Activated gamma-delta T cell (primary cell): ENCODE measurements around the gene DOCK9.

ENCODE experiments used
- DNase-seq: peaks from one replicate; lab custom pipeline; 2025; lab: John Stamatoyannopoulos, UW

Gene DOCK9

DNA sequence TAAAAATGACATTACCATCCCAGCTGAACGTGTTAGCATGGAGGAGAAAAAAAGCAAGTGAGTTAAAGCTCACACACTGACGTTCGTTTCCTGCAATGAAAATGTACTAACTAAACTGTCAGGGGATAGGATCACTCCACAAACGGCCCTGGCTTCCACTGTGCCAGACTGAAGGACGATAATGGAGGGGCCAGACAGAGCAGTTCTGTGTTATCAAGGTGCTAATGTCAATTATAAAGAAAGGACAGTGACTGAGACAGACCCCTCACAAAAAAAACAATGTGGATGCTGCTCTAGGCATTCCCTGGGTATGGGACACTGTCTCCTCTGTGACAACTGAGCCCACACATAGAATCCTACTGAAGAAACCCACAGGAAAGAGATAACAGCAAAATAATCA, 181.7 kb downstream of the DOCK9 start:
- DNase-seq, result no peak

DNA sequence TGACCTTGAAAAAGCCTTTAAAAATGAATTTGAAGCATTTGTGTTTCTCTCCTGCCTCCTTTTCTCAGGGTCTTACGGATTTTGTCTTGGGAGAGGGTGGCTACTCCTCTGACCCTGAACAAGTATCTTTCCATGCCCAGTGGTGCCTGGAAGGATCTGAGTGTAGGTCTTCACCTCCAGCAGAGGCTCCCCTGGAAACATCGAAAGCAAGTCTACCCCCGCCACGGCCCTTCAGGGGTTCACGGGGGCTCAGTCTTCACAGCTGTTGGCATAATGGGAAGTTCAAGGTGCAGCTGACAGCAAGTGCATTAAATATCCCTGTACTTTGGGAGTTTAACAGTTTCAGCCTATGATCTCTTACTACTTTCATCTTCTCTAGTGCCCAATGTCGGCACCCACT, 182.6 kb downstream of the DOCK9 start:
- no peak for DNase-seq

DNA sequence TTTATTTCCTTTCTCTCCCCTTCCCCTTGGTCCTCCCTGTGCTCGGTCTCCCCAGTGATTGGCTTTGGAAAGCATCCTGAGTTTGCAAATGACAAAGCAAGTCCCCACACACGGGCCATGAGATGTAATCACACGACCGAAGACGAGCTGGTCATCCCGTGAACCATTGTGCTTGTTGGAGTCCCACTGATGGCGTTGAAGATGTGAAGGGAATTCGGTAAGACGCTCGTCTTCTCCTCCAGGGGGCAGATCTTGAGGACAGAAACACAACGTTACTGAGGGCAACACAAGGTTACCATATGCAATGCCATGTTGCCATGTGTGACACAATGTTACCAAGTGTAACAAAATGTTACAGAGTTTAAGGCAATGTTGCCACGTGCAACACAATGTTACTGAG, 183.4 kb downstream of the DOCK9 start:
- DNase-seq, result no peak

DNA sequence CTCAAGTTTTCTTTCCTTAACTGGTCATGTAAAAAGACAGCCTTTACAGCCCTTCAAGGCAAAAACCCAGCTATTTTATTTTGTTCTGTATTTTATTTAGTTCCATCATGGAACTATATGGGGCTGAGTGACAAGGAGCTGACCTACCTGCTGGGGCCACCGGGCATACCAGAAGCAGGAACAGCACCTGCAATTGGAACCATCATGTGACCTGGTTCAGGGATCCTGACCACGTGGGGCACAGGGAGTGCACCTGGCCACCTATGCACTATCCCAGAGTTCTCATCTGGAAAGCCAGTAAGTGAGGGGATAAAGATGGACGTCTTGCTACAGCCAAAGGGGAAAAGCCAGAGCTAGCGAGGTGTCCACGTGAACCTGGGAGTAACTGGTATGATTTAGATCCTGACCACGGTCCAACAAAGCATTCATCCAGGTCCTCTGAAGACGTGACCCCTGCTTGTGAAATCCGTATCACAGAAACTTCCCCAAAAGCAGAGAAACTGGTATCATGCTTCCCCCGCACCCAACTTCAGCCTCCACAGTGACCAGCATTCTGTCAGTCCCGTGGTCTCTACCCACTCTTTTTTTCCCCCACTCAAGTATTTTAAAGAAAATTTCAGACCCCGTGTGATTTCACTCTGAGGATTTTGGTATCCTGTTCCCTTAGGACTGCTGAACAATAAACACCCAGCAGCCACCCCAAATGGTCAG, 184.9 kb downstream of the DOCK9 start:
- no peak for DNase-seq

DNA sequence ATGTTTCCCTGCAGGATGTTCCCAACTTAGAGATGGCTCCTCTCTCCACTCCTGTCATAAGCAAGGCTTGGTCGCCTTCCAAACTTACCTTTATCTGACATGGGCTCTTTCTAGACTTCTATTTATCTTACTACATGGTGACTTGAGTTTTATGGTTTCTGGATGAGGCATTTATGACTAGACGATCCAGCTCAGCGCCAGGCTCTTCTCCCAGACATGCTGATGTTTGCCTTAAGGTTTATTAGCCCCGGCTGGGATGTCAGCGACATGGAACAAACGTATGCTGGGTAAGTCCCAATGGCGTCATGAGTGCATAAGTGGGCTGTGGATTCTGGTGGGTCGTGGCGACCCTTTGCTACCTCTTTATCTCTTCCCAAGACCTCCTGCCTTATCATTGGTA, 185.5 kb downstream of the DOCK9 start:
- no peak for DNase-seq

DNA sequence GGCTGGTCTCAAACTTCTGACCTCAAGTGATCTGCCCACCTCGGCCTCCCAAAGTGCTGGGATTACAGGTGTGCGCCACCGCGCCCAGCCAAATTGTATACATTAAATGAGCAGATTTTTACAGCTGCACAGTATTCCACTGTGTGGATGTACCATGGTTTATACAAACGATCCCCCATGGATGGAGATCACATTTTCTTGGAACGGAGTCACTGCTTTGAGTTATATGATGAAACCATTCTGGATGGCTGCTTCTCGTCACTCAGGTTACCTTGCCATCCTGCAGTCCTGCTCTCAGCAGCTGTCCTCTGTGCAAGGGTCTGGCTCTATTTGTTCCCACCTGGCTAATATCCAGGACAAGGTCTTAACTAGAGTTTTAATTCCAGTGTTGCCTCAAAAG, 186.3 kb downstream of the DOCK9 start:
- DNase-seq, result no peak

DNA sequence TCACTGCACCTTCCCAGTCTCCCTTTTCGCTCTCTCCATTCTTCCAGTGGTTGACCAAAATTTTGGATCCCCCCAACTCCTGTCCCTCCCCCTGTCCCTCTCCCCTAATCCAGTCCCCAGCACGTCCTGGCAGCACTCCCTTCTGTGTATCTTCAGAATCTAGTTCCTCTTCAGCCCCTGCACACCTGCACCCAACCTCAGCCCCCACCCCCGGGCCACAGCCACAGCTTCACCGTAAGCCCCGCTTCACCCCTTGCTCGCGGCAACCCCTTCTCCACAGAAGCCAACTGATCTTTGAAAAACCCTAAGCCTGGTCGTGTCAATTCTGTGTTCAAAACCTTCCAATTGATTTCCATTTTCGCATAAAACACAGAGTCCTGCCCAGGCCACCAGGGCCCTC, 189.9 kb downstream of the DOCK9 start:
- no peak for DNase-seq

DNA sequence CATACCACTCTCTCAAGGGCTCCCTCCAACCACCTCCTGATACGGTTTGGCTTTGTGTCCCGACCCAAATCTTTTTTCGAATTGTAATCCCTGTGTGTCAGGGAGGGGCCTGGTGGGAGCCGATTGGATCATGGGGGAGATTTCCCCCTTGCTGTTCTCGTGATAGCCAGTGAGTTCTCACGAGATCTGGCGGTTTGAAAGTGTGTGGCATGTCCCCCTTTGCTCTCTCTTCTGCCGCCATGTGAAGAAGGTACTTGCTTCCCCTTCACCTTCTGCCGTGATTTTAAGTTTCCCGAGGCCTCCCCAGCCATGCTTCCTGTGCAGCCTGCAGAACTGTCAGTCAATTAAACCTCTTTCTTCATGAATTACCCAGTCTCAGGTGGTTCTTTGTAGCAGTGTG, 190.7 kb downstream of the DOCK9 start:
- no peak for DNase-seq

DNA sequence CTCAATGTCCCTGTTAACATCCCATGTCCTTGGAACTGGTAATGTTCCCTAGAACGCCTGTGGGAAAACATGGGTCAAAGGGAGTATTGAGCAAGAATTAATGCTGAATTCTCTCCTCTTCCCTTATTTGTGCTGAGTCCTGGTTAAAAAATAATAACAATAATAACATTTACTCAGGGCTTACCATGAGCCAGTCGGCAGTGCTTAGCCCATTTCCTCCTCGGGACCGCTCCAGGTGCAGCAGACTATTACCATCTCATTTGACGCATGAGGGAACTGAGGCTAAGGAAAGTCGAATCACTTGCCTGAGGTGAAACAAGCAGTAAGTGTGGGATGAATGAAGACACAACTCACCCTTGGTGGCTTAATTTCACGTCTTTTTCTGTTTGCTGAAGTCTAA, 191.8 kb downstream of the DOCK9 start:
- DNase-seq, result no peak

DNA sequence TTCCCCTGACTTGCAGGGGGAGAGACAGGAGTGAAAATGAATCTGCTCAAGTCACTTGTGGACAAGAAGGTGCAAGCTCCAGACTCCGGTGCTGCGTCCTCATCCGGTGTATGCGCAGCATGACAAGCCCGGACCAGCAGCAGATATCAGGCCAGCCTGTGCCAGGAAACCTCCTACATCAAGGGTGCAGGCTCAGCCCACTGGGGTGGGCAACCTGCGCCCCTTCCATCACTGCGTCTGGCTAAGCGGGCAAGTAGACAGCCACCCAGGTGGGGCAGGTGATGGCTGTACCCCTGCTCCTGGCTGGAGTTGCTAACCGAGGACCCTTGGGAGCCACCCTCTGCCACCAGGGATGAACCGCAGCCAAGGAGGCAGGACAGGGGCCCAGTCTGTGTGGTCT, 192.5 kb downstream of the DOCK9 start:
- DNase-seq, result no peak

DNA sequence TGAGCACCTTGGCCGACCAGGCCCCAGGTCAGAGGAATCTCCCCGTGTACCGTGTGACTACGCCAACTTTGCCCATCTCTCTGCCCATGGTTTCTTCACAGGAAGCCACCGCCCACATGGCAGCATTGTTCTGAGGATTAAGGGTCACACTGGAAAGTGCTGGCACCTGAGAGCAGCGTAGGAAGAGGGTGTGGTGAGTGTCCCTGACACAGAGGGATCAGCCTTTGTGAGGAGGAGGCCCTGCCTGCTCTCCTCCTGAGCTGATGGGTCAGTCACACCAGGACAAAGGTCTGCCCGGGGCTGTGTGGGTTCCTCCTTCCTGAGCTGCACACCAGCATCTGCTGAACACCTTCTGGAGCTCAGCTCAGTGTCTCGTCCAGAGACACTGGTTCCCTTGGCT, 193.2 kb downstream of the DOCK9 start:
- no peak for DNase-seq

DNA sequence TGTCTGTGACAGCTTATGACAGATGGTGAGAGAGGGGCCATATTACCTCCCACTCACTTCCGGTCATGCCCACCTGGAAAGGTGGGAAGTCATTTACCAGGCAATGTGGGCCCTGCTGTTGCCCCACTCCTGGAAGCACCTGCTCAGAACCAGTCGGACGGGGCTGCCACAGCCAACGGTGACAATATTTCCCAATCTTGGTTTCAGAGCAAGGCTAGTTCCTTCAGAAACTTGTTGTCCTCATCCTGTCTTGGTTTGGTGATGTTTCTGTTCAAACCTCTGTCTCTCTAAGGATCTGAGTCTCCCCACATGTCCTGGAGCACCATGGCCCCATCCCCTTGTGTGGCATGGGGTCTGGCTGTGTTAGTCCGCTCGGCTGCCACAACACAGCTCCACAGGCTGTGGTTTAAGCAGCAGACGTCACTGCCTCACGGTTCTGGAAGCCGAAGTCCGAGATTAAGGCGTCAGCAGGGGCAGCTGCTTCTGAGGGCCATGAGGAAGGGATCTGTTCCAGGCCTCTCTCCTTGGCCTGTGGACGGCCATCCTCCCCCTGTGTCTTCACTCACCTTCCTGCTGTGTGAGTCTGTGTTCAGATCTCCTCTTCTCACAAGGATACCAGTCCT, 193.9 kb downstream of the DOCK9 start:
- DNase-seq, result no peak

DNA sequence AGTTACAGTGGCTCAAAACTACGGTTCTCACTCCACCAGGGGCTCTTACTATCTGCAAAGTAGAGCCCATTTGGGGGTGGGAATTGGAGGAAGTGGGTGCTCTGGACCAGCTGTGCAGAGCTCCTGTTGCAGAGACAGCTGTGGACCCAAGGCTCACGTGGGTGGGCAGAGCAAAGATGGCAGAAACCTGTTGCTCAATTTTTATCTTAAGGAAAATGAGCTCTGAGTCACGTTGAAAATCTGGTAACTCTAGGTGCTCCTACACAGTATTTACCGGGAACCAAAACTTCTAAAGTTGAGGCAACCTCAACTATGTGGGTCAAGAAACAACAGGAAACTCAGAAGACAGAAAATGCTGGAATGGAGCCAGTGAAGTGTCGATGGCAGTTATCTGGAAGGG, 195.2 kb downstream of the DOCK9 start:
- no peak for DNase-seq

DNA sequence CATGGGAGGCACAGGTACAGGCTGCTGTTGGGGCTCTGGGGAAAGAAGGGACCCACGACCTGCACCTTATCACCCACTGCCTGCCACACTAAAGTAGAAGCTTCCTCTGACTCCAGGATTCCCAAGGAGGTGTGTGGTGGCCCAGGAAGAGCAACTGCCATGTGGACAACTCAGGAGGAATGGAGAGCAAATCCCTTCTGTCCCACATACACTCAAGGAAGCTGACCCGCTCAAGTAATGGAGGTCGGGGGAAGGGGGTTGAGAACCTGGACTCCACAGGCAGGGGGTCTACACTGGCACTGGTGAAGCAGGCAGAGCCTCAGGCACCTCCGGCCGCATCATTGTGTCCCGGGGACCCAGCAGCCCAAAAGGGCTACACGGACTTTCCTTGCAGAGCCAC, 196.0 kb downstream of the DOCK9 start:
- no peak for DNase-seq

DNA sequence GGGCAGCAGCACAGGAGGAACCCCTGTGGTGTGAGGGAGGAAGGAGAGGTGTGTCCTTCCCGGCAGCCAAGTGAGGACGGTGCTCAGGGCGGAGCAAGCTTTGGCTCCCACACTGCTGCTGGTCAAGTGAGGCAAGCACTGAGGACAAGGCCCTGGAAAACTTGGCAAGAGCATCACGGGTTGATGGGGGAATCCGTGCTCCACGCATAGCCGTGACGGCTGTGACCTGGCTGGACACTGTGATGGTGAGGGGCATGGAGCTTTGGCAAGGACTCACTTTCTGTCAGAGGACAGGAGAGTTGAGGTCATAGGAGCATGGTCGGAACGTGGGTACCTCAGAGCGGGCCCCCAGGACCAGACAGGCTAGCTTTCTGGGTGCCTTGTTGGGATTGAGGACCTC, 196.4 kb downstream of the DOCK9 start:
- no peak for DNase-seq

DNA sequence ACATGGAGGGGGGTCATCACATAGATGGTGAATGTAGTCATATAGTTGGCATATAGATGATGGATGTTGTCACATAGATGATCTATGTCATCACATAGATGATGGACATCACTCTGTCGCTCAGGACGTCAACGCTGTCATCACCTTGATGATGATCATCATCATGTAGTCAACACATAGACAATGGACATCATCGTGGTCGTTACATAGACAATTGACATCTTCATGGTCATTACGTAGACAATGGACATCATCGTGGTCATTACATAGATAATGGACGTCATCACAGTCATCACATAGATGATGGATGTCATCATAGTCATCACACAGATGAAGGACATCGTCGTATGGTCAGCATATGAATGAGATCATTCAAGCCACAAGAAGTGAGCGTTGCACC, 196.8 kb downstream of the DOCK9 start:
- no peak for DNase-seq

DNA sequence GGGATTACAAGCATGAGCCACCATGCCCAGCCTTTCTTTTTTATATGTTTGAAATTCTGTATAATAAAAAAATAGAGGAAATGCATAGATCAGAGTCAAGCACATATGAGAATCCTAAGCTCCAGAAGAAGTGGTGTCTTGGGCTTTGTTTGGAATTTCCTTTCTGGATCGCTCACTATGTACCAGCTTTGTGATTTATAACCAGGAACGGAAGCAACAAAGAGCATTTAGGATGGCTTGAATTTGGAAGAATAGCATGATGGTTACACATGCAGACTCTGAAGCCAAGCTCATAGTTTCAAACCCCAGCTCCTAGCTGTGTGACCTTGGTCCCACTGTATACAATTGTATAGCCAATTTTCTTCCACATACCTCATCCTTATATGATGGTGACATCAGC, 197.4 kb downstream of the DOCK9 start:
- no peak for DNase-seq

DNA sequence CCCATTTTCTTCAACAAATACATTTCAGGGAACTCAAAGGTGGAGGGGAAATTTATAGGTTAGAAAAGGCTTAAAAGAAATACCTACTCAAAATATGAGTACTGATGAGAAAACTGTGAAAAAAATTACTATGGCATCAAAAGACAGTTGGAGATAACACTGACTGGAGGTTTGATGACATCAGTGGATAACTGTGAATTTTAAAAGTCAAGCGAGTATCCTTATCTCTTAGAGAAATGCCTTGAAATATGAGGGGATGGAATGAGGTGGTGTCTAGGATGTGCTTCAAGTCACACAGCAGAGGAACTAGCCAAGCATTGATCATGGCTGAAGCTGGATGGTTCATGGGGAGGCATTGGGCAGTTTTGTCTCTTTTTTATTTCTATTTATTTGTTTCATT, 198.2 kb downstream of the DOCK9 start:
- no peak for DNase-seq

DNA sequence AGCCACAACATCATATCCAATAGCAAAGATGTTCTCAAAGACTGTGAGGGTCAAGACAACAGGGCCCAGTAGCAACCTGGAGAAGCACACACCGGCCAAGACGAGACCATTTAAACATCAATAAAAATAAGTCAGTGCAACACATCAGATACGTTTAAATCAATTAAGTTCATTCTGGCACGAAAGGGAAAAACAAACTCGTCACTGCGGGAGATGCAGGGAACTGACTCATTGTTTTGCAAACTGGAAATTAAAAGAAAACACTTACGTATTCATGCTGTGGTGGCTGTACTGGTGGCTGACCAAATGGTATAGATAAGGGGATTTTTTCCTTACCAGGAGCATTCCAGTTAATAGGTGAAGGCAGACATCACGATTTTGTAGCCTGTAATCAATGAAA, 199.1 kb downstream of the DOCK9 start:
- no peak for DNase-seq

DNA sequence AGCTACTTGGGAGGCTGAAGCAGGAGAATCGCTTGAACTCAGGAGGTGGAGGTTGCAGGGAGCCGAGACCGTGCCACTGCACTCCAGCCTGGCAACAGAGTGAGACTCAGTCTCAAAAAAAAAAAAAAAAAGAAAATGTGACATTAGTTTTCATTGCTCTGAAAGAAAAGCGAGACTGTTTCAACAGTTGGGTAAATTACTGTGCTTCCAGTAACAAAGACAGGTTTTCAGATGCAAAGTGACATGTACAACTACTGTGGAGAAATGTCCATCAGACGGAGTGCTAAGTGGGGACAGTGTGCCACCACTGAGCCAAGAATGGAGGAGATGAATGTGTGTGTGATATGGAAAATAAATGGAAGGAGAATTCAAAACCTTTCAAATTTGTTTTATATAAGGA, 201.2 kb downstream of the DOCK9 start:
- DNase-seq, result no peak

DNA sequence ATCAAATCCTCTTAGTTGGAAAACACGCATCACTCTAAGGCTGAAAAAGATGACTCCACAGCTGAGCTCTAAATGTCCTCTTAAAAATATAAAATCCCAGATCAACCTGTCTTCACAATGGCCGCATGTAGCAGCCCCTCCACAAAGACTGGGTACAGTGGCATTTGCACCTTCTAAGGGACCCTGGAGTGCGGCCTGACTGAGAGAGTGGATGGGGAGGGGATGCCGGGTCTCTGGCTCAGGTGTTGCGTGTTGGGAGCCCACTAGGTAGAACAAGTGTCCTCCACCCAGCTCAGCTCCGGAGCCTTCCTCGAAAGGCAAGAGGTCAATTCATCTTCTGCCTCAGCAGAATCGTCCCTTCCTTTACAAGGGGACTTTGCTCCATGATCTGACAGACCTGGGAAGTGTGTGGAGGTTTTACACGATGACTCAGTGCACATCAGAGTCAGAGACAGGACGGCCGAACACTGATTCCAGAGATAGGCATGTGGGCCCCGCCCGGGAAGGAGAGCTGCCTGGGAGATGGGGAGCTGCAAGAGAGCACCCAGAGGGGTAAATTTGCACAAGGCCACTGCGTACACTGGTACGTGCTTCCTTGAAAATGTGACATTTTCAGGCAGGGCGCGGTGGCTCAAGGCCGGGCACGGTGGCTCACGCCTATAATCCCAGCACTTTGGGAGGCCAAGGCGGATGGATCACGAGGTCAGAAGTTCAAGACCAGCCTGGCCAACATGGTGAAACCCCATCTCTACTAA, 201.8 kb downstream of the DOCK9 start:
- no peak for DNase-seq

DNA sequence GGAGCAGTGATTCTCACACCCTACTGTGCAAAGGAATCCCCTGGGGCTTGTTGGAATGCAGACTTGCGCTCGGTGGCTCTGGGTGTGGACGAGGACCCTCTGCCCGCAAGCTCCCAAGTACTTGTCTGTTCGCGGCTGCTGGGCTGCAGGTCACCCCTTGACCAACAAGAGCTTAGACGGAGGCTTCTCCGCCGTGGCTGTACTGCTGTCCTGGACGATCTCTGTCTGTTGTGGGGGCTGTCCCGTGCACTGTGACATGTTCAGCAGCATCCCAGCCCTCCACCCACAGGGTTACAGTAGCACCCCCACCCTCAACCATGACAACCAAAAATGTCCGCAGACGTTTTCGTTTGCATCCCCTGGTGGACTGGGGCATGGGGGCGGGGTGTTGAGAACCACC, 202.5 kb downstream of the DOCK9 start:
- no peak for DNase-seq

DNA sequence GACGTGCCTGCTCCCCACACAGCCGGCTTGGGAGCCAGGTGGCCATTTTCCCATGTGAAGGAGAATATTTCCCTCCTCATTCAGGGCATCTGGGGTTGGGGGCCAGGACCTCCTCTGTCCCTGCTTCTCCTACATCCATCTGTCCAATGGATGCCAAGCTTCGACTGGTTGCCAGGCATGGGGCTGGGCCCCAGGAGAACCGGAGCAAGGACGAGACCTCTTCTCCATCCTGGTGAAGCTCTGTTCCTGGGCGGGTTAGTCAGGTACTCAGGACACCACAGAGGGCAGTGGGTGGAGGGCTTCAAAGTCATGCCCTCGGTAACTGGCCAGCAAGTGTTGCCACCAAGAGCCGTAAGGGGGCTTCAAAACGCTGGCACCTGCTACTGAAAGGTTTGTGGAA, 203.1 kb downstream of the DOCK9 start:
- no peak for DNase-seq
